ENCODE data around the gene POLR2H.

The POLR2H gene

GRCh38 chr3:184352149-184352785, 9.2 kb upstream of the POLR2H start:
- TF ChIP-seq USF1 (IDR thresholded peaks at IDR 0.05) (no peak), NFIC (IDR thresholded peaks at IDR 0.05) (no peak), EGR1 (IDR thresholded peaks at IDR 0.05) (no peak), MAX (IDR thresholded peaks at IDR 0.05) (no peak), TAF1 (IDR thresholded peaks at IDR 0.05; ENCODE audit: low read depth) (no peak), TCF12 (IDR thresholded peaks at IDR 0.05; ENCODE audit: low read depth) (no peak), CREB1 (IDR thresholded peaks at IDR 0.05; ENCODE audit: low read depth) (no peak), CEBPB (IDR thresholded peaks at IDR 0.05) (no peak), TEAD4 (IDR thresholded peaks at IDR 0.05) (no peak), YY1 (IDR thresholded peaks at IDR 0.05; ENCODE audit: low read depth) (no peak), EP300 (IDR thresholded peaks at IDR 0.05; ENCODE audit: borderline replicate concordance) (no peak), ZBTB7A (IDR thresholded peaks at IDR 0.05; ENCODE audit: low read depth) (no peak), RAD21 (IDR thresholded peaks at IDR 0.05; ENCODE audit: low read depth) (no peak), FOXM1 (IDR thresholded peaks at IDR 0.05; ENCODE audit: borderline replicate concordance, low read depth) (no peak)
- TF ChIP-seq, protein P1, sequence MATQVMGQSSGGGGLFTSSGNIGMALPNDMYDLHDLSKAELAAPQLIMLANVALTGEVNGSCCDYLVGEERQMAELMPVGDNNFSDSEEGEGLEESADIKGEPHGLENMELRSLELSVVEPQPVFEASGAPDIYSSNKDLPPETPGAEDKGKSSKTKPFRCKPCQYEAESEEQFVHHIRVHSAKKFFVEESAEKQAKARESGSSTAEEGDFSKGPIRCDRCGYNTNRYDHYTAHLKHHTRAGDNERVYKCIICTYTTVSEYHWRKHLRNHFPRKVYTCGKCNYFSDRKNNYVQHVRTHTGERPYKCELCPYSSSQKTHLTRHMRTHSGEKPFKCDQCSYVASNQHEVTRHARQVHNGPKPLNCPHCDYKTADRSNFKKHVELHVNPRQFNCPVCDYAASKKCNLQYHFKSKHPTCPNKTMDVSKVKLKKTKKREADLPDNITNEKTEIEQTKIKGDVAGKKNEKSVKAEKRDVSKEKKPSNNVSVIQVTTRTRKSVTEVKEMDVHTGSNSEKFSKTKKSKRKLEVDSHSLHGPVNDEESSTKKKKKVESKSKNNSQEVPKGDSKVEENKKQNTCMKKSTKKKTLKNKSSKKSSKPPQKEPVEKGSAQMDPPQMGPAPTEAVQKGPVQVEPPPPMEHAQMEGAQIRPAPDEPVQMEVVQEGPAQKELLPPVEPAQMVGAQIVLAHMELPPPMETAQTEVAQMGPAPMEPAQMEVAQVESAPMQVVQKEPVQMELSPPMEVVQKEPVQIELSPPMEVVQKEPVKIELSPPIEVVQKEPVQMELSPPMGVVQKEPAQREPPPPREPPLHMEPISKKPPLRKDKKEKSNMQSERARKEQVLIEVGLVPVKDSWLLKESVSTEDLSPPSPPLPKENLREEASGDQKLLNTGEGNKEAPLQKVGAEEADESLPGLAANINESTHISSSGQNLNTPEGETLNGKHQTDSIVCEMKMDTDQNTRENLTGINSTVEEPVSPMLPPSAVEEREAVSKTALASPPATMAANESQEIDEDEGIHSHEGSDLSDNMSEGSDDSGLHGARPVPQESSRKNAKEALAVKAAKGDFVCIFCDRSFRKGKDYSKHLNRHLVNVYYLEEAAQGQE (IDR thresholded peaks at IDR 0.05; ENCODE audit: low read depth), result no peak

GRCh38 chr3:184352897-184353545, 8.5 kb upstream of the POLR2H start:
- TF ChIP-seq CEBPB (IDR thresholded peaks at IDR 0.05), result no peak
- no peak for TF ChIP-seq EP300 (IDR thresholded peaks at IDR 0.05; ENCODE audit: borderline replicate concordance)
- no peak for TF ChIP-seq RAD21 (IDR thresholded peaks at IDR 0.05; ENCODE audit: low read depth)
- TF ChIP-seq TAF1 (IDR thresholded peaks at IDR 0.05; ENCODE audit: low read depth), result no peak
- TF ChIP-seq ZBTB7A (IDR thresholded peaks at IDR 0.05; ENCODE audit: low read depth), result no peak
- no peak for TF ChIP-seq TEAD4 (IDR thresholded peaks at IDR 0.05)
- TF ChIP-seq FOXM1 (IDR thresholded peaks at IDR 0.05; ENCODE audit: borderline replicate concordance, low read depth), result no peak
- no peak for TF ChIP-seq EGR1 (IDR thresholded peaks at IDR 0.05)
- no peak for TF ChIP-seq NFIC (IDR thresholded peaks at IDR 0.05)
- TF ChIP-seq TCF12 (IDR thresholded peaks at IDR 0.05; ENCODE audit: low read depth), result no peak
- TF ChIP-seq, protein P1 (IDR thresholded peaks at IDR 0.05; ENCODE audit: low read depth), result no peak
- TF ChIP-seq MAX (IDR thresholded peaks at IDR 0.05), result no peak
- no peak for TF ChIP-seq USF1 (IDR thresholded peaks at IDR 0.05)
- TF ChIP-seq CREB1 (IDR thresholded peaks at IDR 0.05; ENCODE audit: low read depth), result no peak
- TF ChIP-seq YY1 (IDR thresholded peaks at IDR 0.05; ENCODE audit: low read depth), result no peak

DNA sequence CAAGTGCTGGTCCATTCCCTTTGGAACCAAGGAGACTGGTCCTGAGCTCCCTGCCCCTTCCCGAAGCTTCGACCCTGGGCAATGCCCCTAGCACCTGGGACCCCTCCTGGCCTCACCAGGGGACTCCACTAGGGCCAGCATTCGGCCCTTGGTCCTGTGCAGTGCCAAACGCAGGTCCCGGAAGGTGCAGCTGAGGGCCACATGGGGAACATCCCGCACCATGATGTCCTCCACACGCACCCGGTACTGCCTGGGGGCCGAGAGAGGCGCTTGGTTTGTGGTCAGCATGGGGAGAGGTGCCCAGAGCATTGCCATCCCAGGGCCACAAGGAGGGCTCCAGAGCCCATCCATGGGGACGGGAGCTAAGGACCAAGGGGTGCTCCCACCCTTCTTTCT, 8.0 kb upstream of the POLR2H start:
- TF ChIP-seq FOXM1 (IDR thresholded peaks at IDR 0.05; ENCODE audit: borderline replicate concordance, low read depth) (no peak), ZBTB7A (IDR thresholded peaks at IDR 0.05; ENCODE audit: low read depth) (no peak), TCF12 (IDR thresholded peaks at IDR 0.05; ENCODE audit: low read depth) (no peak), CEBPB (IDR thresholded peaks at IDR 0.05) (no peak), TAF1 (IDR thresholded peaks at IDR 0.05; ENCODE audit: low read depth) (no peak), RAD21 (IDR thresholded peaks at IDR 0.05; ENCODE audit: low read depth) (no peak), TEAD4 (IDR thresholded peaks at IDR 0.05) (no peak), EP300 (IDR thresholded peaks at IDR 0.05; ENCODE audit: borderline replicate concordance) (no peak), YY1 (IDR thresholded peaks at IDR 0.05; ENCODE audit: low read depth) (no peak), CREB1 (IDR thresholded peaks at IDR 0.05; ENCODE audit: low read depth) (no peak), NFIC (IDR thresholded peaks at IDR 0.05) (no peak), EGR1 (IDR thresholded peaks at IDR 0.05) (no peak), USF1 (IDR thresholded peaks at IDR 0.05) (no peak), MAX (IDR thresholded peaks at IDR 0.05) (no peak)
- TF ChIP-seq, protein P1 (IDR thresholded peaks at IDR 0.05; ENCODE audit: low read depth), result no peak
